IMR-90 (cell line): ENCODE results near the gene ZCCHC14. TPM values are rescaled to one million over a fixed set of nuclear protein-coding genes. Genes with fewer than 3 reads are reported as not detected.

Source experiments
- ATAC-seq: fragments of 200-7000 bp; cut with Tn5 transposase; 2 replicates; pipeline ENCODE4 v1.9.1; 2020; ENCODE audit warnings: low read depth, mild to moderate bottlenecking, moderate library complexity
- BruUV-seq: library from RNA; stranded (reverse); fragments of 400-500 nt; replicated peaks from 2 replicates; lab custom pipeline; 2021; lab: Mats Ljungman, UMichigan
- CTCF ChIA-PET: fragments of 300-600 bp; formaldehyde crosslinking; extraction: SDS; loops from one replicate; lab custom pipeline; 2021; ENCODE audit warnings: antibody characterized with exemption; lab: Yijun Ruan, JAX
- POLR2A ChIA-PET: fragments of 300-600 bp; sonication (Branson Sonifier 250); formaldehyde crosslinking; loops from one replicate; lab custom pipeline; 2022; ENCODE audit warnings: antibody characterized with exemption; ENCODE audit not compliant: unreplicated experiment; lab: Charles Lee
- DNase-seq: peaks from one replicate; pipeline ENCODE4 v3.0.0; 2013
- H2AFZ ChIP-seq: replicated peaks from 2 replicates; pipeline ENCODE3; 2013; ENCODE audit warnings: low read length, mild to moderate bottlenecking; ENCODE audit not compliant: poor library complexity
- H2AK5ac ChIP-seq: 2 replicates; pipeline ENCODE4 v1.6.1; 2013; ENCODE audit warnings: low read depth, low read length, inconsistent platforms
- H2AK9ac ChIP-seq: replicated peaks from 2 replicates; pipeline ENCODE3; 2013; ENCODE audit warnings: mild to moderate bottlenecking, low read depth, low read length, moderate library complexity; ENCODE audit not compliant: poor library complexity
- H2BK120ac ChIP-seq: 2 replicates; pipeline ENCODE4 v1.6.1; 2013; ENCODE audit warnings: low read depth, low read length, inconsistent platforms
- H2BK15ac ChIP-seq: 3 replicates; pipeline ENCODE4 v1.6.1; 2013; ENCODE audit warnings: low read depth, low read length, inconsistent platforms
- H2BK20ac ChIP-seq: 2 replicates; pipeline ENCODE4 v1.6.1; 2013; ENCODE audit warnings: low read depth, mild to moderate bottlenecking, inconsistent platforms, low read length, moderate library complexity
- H2BK5ac ChIP-seq: 2 replicates; pipeline ENCODE4 v1.6.1; 2013; ENCODE audit warnings: mild to moderate bottlenecking, low read depth, low read length, inconsistent platforms; ENCODE audit not compliant: poor library complexity, severe bottlenecking
- H3K14ac ChIP-seq: replicated peaks from 2 replicates; pipeline ENCODE4 v1.6.1; 2013; ENCODE audit warnings: low read depth, low read length, inconsistent platforms
- H3K18ac ChIP-seq: 2 replicates; pipeline ENCODE4 v1.6.1; 2013; ENCODE audit warnings: low read depth, low read length, control low read depth
- H3K23ac ChIP-seq: 2 replicates; pipeline ENCODE4 v1.6.1; 2013; ENCODE audit warnings: low read depth, low read length, inconsistent platforms
- H3K27ac ChIP-seq: 2 replicates; pipeline ENCODE4 v1.5.1; 2013; ENCODE audit warnings: mild to moderate bottlenecking, control low read depth, low read length; ENCODE audit not compliant: insufficient read depth
- H3K27me3 ChIP-seq: 2 replicates; pipeline ENCODE4 v1.6.1; 2013; ENCODE audit warnings: low read length; ENCODE audit not compliant: control insufficient read depth, insufficient read depth
- H3K36me3 ChIP-seq: 2 replicates; pipeline ENCODE4 v1.6.1; 2013; ENCODE audit warnings: low read length, mixed read lengths; ENCODE audit not compliant: control insufficient read depth, insufficient read depth
- H3K4ac ChIP-seq: 2 replicates; pipeline ENCODE4 v1.6.1; 2013; ENCODE audit warnings: low read depth, low read length, inconsistent platforms
- H3K4me1 ChIP-seq: 2 replicates; pipeline ENCODE4 v1.6.1; 2013; ENCODE audit warnings: low read length, mixed read lengths; ENCODE audit not compliant: control insufficient read depth, insufficient read depth
- H3K4me2 ChIP-seq: 2 replicates; pipeline ENCODE4 v1.6.1; 2013; ENCODE audit warnings: low read depth, mild to moderate bottlenecking, control low read depth, low read length, moderate library complexity
- H3K4me3 ChIP-seq: 2 replicates; pipeline ENCODE4 v1.5.1; 2013; ENCODE audit warnings: low read depth, mild to moderate bottlenecking, control low read depth, low read length, moderate library complexity; ENCODE audit not compliant: insufficient read depth
- H3K56ac ChIP-seq: 2 replicates; pipeline ENCODE4 v1.6.1; 2013; ENCODE audit warnings: low read length, inconsistent platforms; ENCODE audit not compliant: insufficient read depth; ENCODE audit errors: extremely low read depth
- H3K79me1 ChIP-seq, 2 experiments: 2 replicates each; pipeline ENCODE4 v1.6.1; 2013; ENCODE audit warnings: low read length in 2 of 2, inconsistent platforms in 1 of 2, low read depth in 1 of 2
- H3K9ac ChIP-seq: 2 replicates; pipeline ENCODE4 v1.6.1; 2013; ENCODE audit warnings: low read depth, low read length, control low read depth
- H3K9me1 ChIP-seq: 2 replicates; pipeline ENCODE4 v1.6.1; 2013; ENCODE audit warnings: low read length, inconsistent platforms; ENCODE audit not compliant: insufficient read depth
- H3K9me3 ChIP-seq: 2 replicates; pipeline ENCODE4 v1.6.1; 2013; ENCODE audit warnings: low read length; ENCODE audit not compliant: control insufficient read depth, insufficient read depth
- H4K20me1 ChIP-seq: 2 replicates; pipeline ENCODE4 v1.6.1; 2013; ENCODE audit warnings: low read length, inconsistent platforms; ENCODE audit not compliant: insufficient read depth
- H4K5ac ChIP-seq: 2 replicates; pipeline ENCODE4 v1.6.1; 2013; ENCODE audit warnings: mild to moderate bottlenecking, low read depth, low read length, control low read depth
- H4K8ac ChIP-seq, 2 experiments: 2 replicates each; pipeline ENCODE4 v1.6.1; 2013; ENCODE audit warnings: low read depth in 2 of 2, low read length in 2 of 2, control low read depth in 1 of 2, inconsistent platforms in 1 of 2
- H4K91ac ChIP-seq: 2 replicates; pipeline ENCODE4 v1.6.1; 2013; ENCODE audit warnings: low read depth, low read length, inconsistent platforms; ENCODE audit not compliant: insufficient read depth
- BHLHE40 ChIP-seq: fragments of 150-350 bp; IDR thresholded peaks from 2 replicates; pipeline ENCODE4 v1.6.1; 2016; ENCODE audit warnings: mild to moderate bottlenecking, low read depth, low read length
- CEBPB ChIP-seq: IDR thresholded peaks from 2 replicates; pipeline ENCODE4 v1.6.1; 2012; ENCODE audit warnings: low read depth, low read length, improper control_type of control experiment
- CHD1 ChIP-seq: IDR thresholded peaks from 2 replicates; pipeline ENCODE4 v1.6.1; 2012; ENCODE audit warnings: low read depth, low read length, improper control_type of control experiment
- FOS ChIP-seq: fragments of 150-350 bp; IDR thresholded peaks from 2 replicates; pipeline ENCODE4 v1.6.1; 2016; ENCODE audit warnings: low read depth, low read length
- MAFK ChIP-seq: IDR thresholded peaks from 2 replicates; pipeline ENCODE4 v1.6.1; 2012; ENCODE audit warnings: low read depth, low read length, improper control_type of control experiment
- MAZ ChIP-seq: IDR thresholded peaks from 2 replicates; pipeline ENCODE4 v1.6.1; 2012; ENCODE audit warnings: low read depth, mild to moderate bottlenecking, low read length, improper control_type of control experiment, moderate library complexity, borderline replicate concordance
- MXI1 ChIP-seq: IDR thresholded peaks from 2 replicates; pipeline ENCODE4 v1.6.1; 2012; ENCODE audit warnings: low read depth, mild to moderate bottlenecking, low read length, moderate library complexity, borderline replicate concordance
- NFE2L2 ChIP-seq: fragments of 150-350 bp; IDR thresholded peaks from 2 replicates; pipeline ENCODE4 v1.6.1; 2016; ENCODE audit warnings: low read depth, mild to moderate bottlenecking, low read length
- POLR2A ChIP-seq: IDR thresholded peaks from 2 replicates; pipeline ENCODE4 v1.6.1; 2012; ENCODE audit warnings: mild to moderate bottlenecking, low read depth, low read length
- RAD21 ChIP-seq: IDR thresholded peaks from 2 replicates; pipeline ENCODE4 v1.6.1; 2012; ENCODE audit warnings: low read length, improper control_type of control experiment
- RCOR1 ChIP-seq: IDR thresholded peaks from 2 replicates; pipeline ENCODE4 v1.6.1; 2012; ENCODE audit warnings: mild to moderate bottlenecking, low read length, improper control_type of control experiment; ENCODE audit not compliant: insufficient replicate concordance
- RFX5 ChIP-seq: IDR thresholded peaks from 2 replicates; pipeline ENCODE4 v1.8.0; 2012; ENCODE audit warnings: low read depth, mild to moderate bottlenecking, low read length, moderate library complexity
- SMC3 ChIP-seq: fragments of 150-350 bp; IDR thresholded peaks from 2 replicates; pipeline ENCODE4 v1.6.1; 2016; ENCODE audit warnings: low read depth, mild to moderate bottlenecking, antibody characterized with exemption, low read length, moderate library complexity
- WGBS, 2 experiments: methylation state at CpG; one replicate each; pipeline versions ENCODE4 v1.1.5 to v1.1.7; 2013; ENCODE audit warnings: missing lambda C conversion rate in 2 of 2; ENCODE audit not compliant: insufficient read length in 1 of 2; ENCODE audit errors: extremely low coverage in 2 of 2; 5-methylcytosine and 5-hydroxymethylcytosine counted together
- dilution Hi-C: fragments of 300-500 bp; cut with HindIII; formaldehyde crosslinking; loops from one replicate; pipeline ENCODE4 v1.14.3; 2018; ENCODE audit warnings: low sequenced_read_pairs; ENCODE audit not compliant: unreplicated experiment
- in situ Hi-C: fragments of 300-500 bp; cut with MboI; formaldehyde crosslinking; loops from 3 replicates; pipeline ENCODE4 v1.14.3; 2019; ENCODE audit warnings: low sequenced_read_pairs, inconsistent platforms, mixed read lengths
- intact Hi-C: fragments of 100-400 bp; cut with micrococcal nuclease; formaldehyde crosslinking; loops from 2 replicates; pipeline ENCODE4 v1.10.0; 2022
- polyA plus RNA-seq, 3 experiments: library from polyadenylated mRNA; depleted of rRNA; stranded (reverse); fragments of >200 nt; gene quantifications; 2 replicates each; pipeline ENCODE4 v1.2.3, GENCODE V29; 2012; ENCODE audit warnings: low replicate concordance in 1 of 3
- total RNA-seq: library from RNA; depleted of rRNA; stranded (reverse); fragments of >200 nt; gene quantifications from 2 replicates; pipeline ENCODE4 v1.2.3, GENCODE V29; 2012
- TF ChIP-seq, protein P1 (sequence below): fragments of 150-350 bp; IDR thresholded peaks from 2 replicates; pipeline ENCODE4 v1.6.1; 2017; ENCODE audit warnings: mild to moderate bottlenecking, antibody characterized with exemption, low read length, low read depth
- TF ChIP-seq, protein P2 (sequence below): conservative IDR thresholded peaks from 2 replicates; pipeline ENCODE4 v1.5.1; 2012; ENCODE audit warnings: mild to moderate bottlenecking, low read depth, low read length, improper control_type of control experiment
- TF ChIP-seq, protein P3 (sequence below): fragments of 150-350 bp; IDR thresholded peaks from 2 replicates; pipeline ENCODE4 v1.6.1; 2016; ENCODE audit warnings: low read depth, mild to moderate bottlenecking, low read length, moderate library complexity, borderline replicate concordance

The ZCCHC14 gene
- total and polyA plus RNA-seq, 2 of the 4 experiments (the other 2 are of a cell fraction) = 2.5 to 5.3 TPM

DNA sequence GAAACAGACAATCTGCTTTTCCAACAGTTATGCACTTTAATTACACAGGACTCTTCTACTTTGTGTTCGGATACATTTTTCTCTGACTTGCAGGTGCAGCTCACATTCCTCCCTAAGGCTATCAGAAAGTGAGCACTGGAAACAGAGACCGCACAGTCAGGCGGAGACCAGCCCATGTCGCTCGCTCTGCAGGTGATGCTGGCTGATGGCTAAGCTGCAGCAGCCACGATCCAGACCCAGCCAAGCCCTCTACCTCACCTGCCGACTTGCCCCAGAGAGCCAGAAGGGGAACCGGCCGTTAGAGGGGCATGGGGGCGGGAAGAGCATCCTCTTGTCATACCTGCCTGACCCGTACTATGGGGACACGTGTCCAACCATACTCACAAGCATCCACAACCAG lies 66.9 kb downstream of the ZCCHC14 start:
- ChIA-PET POLR2A (no interaction called here), CTCF (no interaction called here)
- Histone ChIP-seq H2AK5ac (no peak overlapping the region), H4K91ac (no peak overlapping the region), H3K4me2 (no peak overlapping the region), H3K27me3 (no peaks in the 10 kb centered on the region), H4K8ac (no peak overlapping the region), H3K27ac (no peak overlapping the region), H3K4me1 (no peaks in the 10 kb centered on the region), H2BK120ac (no peak overlapping the region), H3K56ac (no peak overlapping the region), H3K18ac (no peak overlapping the region), H2BK20ac (no peak overlapping the region), H4K20me1 (peaks cover 34% of the 10 kb centered on the region), H3K9me1 (peaks cover 7% of the 10 kb centered on the region; the same call in 1 of the 2 replicates), H2AK9ac (no peak overlapping the region), H2BK15ac (no peak overlapping the region), H3K9me3 (no peaks in the 10 kb centered on the region), H3K4me3 (no peak overlapping the region), H3K9ac (no peak overlapping the region), H3K14ac (no peak overlapping the region), H3K23ac (no peak overlapping the region), H4K5ac (no peak overlapping the region), H3K36me3 (peaks cover 27% of the 10 kb centered on the region), H2BK5ac (no peak overlapping the region), H3K79me1 (peaks cover 16 to 57% of the 10 kb centered on the region in 2 experiments; a peak in 3 of 4 replicates), H3K4ac (no peak overlapping the region), H2AFZ (no peak overlapping the region)
- TF ChIP-seq, protein P1, sequence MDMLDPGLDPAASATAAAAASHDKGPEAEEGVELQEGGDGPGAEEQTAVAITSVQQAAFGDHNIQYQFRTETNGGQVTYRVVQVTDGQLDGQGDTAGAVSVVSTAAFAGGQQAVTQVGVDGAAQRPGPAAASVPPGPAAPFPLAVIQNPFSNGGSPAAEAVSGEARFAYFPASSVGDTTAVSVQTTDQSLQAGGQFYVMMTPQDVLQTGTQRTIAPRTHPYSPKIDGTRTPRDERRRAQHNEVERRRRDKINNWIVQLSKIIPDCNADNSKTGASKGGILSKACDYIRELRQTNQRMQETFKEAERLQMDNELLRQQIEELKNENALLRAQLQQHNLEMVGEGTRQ = no peak
- TF ChIP-seq RCOR1 = no peak
- no peak for TF ChIP-seq POLR2A
- TF ChIP-seq, protein P2, sequence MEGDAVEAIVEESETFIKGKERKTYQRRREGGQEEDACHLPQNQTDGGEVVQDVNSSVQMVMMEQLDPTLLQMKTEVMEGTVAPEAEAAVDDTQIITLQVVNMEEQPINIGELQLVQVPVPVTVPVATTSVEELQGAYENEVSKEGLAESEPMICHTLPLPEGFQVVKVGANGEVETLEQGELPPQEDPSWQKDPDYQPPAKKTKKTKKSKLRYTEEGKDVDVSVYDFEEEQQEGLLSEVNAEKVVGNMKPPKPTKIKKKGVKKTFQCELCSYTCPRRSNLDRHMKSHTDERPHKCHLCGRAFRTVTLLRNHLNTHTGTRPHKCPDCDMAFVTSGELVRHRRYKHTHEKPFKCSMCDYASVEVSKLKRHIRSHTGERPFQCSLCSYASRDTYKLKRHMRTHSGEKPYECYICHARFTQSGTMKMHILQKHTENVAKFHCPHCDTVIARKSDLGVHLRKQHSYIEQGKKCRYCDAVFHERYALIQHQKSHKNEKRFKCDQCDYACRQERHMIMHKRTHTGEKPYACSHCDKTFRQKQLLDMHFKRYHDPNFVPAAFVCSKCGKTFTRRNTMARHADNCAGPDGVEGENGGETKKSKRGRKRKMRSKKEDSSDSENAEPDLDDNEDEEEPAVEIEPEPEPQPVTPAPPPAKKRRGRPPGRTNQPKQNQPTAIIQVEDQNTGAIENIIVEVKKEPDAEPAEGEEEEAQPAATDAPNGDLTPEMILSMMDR = no peak
- no peak for TF ChIP-seq SMC3
- TF ChIP-seq RAD21 = no peak
- no peak for TF ChIP-seq MXI1
- TF ChIP-seq, protein P3, sequence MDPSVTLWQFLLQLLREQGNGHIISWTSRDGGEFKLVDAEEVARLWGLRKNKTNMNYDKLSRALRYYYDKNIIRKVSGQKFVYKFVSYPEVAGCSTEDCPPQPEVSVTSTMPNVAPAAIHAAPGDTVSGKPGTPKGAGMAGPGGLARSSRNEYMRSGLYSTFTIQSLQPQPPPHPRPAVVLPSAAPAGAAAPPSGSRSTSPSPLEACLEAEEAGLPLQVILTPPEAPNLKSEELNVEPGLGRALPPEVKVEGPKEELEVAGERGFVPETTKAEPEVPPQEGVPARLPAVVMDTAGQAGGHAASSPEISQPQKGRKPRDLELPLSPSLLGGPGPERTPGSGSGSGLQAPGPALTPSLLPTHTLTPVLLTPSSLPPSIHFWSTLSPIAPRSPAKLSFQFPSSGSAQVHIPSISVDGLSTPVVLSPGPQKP = no peak
- no peak for TF ChIP-seq CEBPB
- no peak for TF ChIP-seq NFE2L2
- no peak for TF ChIP-seq CHD1
- no peak for TF ChIP-seq FOS
- no peak for TF ChIP-seq MAFK
- TF ChIP-seq RFX5 = no peak
- TF ChIP-seq BHLHE40 = no peak
- no peak for TF ChIP-seq MAZ
- WGBS, 2 experiments = 84% methylated on average over 2 of the region's 12 CpGs; no CpG with 5 or more reads in 1 of the 2 experiments
- in situ Hi-C loops (loop anchor here (10.0 kb wide), 1 partner anchor 149 kb away; no protein-coding TSS in a partner anchor), dilution Hi-C loops (no loop called here), intact Hi-C loops (no loop called here)
- no peak for DNase-seq
- BruUV-seq = no TSS peak
- ATAC-seq = no peak
